G401 (cell line): ENCODE data around the gene MEF2C. TPM values are rescaled to one million over a fixed set of nuclear protein-coding genes. Genes with fewer than 3 reads are reported as not detected.
A peak's percentile ranks its signal among the peaks of the same experiment; 100 is the strongest.

Source experiments
- DNase-seq: peaks from one replicate; pipeline ENCODE4 v3.0.0-alpha.2; 2015; ENCODE audit warnings: low spot score
- in situ Hi-C: cut with HindIII; loops from 2 replicates; pipeline ENCODE4 v1.10.0; 2016; ENCODE audit warnings: low sequenced_read_pairs, mixed read lengths
- total RNA-seq: library from RNA; depleted of rRNA; stranded (reverse); fragments of >200 nt; shearing (Covaris generic); gene quantifications from 2 replicates; pipeline ENCODE4 v1.2.3, GENCODE V29; 2014

The MEF2C gene
- total RNA-seq, 1 experiment from 2014 or later = not detected

- peak; percentile 30 for DNase-seq
- in situ Hi-C loops = no loop called here
Observed at GRCh38 chr5:88836195-88836838, 46.7 kb downstream of the MEF2C start.

GRCh38 chr5:88834499-88834898 is 48.5 kb downstream of the MEF2C start:
- no peak for DNase-seq
- in situ Hi-C loops = no loop called here

- in situ Hi-C loops = no loop called here
Observed at GRCh38 chr5:88834131-88834462, 48.9 kb downstream of the MEF2C start.

DNA sequence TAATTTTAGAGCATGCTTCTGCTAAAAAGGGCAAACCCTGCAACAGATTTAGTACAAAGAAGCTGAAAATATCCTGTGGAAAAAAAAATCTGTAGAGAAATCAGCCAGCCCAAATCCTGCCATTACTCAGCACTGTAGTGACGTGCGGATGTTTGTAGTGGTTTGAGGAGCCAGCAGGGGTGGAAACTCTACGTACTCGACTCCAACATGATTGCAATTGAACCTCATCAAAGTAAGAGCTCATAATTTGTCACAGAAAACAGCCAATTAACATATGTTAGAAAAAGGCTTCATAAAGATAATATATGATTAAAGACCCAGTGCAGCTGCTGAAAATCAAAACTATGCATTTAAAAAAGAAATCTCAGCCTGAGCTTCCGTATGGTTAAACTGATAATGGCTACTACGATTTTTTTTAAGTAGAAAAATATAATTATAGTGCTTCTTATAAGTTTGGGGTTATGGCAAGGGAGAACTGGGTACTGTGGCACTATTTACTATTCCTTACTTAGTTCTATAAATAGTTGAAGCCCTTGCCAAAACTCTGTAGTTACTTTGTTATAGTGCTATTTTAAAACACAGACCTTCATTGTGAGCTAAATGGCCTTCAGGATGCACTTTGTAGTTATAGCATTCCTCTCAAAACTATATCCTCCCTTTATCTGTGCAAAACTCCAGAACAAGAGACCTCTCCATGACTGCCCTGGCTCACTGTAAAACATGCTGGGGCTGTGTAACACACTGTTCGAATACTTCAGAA is 49.4 kb downstream of the MEF2C start:
- no peak for DNase-seq
- in situ Hi-C loops = no loop called here

More at GRCh38 chr5:88834131-88834462, 48.9 kb downstream of the MEF2C start:
- DNase-seq = no peak

DNA sequence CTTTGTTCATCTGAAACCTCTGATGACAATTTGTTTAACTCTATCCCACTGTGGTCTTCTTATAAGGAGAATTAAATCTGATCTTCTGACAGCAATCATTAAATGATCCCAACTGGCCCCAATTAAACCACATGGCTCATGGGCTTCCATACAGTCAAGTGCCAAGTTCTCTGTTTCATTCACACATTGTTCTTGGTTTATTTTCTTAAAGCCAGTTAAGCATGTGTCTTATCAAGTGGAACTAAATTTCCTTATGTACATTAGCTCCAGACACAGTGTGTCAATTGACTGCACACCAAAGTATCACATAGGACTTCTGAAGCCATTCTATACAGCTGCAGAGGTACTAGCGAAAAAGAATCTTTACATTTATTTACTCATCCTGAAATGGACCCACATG is 51.2 kb downstream of the MEF2C start:
- no peak for DNase-seq
- in situ Hi-C loops = no loop called here

DNA sequence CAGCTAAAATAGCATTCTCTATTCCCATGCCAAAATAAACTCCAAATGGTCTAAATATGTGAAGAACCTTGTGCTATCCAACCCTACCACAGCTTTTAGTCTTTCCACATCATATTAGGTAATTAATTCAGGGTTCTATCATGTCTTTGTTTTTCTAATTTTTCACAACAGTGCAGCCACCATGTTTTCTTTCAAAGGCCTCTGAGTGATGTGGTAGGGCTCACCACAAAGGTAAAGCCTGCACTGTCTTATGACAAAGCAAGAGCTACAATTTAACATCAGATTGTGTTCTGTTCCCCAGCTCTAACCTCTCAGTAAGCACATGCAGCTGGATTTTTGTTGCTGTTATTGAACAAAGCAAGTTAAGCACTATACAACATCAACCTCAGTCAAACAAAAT is 52.4 kb downstream of the MEF2C start:
- DNase-seq = no peak
- in situ Hi-C loops = no loop called here

- in situ Hi-C loops = no loop called here
- DNase-seq = no peak
Observed at GRCh38 chr5:88829775-88830174, 53.2 kb downstream of the MEF2C start.

DNA sequence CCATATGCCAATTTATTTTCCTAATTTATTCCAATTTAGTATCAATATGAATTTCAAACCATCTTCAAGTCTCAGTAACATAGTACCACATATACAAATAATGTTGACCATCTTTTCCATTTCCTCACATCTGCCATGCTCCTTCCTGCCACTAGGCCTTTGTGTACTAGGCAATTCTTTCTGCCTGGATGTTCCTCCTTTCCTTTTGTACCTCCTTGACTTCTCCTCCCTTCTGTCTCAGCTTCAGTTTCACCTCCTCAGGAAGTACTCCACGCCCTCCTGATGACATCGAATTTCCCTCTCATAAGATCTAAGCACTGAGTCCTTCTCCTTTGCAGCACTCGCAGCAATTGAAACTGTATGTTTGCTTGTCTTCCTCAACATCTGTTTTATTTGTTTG is 53.9 kb downstream of the MEF2C start:
- no peak for DNase-seq
- in situ Hi-C loops = no loop called here

DNA sequence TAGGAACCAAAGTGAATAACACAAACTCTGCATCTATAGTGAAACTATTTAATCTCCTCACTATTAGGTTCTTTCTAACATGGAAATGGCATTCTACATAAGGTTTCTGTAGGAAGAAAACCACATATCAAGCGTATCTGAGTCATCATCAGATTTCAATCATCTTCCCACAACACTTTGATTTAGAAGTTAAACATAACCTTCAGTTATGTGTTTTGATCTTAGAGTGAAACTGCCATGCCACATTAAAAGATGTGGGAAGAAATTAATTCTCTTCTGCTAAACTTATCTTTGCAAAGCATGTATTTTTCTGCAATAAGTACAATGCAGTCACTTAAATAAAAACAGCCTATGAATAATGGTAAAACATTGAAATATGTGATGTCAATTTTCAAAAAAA is 55.0 kb downstream of the MEF2C start:
- in situ Hi-C loops = no loop called here
- no peak for DNase-seq

- in situ Hi-C loops = no loop called here
- DNase-seq = peak; percentile 35
Observed at GRCh38 chr5:88826646-88827585, 56.1 kb downstream of the MEF2C start.

DNA sequence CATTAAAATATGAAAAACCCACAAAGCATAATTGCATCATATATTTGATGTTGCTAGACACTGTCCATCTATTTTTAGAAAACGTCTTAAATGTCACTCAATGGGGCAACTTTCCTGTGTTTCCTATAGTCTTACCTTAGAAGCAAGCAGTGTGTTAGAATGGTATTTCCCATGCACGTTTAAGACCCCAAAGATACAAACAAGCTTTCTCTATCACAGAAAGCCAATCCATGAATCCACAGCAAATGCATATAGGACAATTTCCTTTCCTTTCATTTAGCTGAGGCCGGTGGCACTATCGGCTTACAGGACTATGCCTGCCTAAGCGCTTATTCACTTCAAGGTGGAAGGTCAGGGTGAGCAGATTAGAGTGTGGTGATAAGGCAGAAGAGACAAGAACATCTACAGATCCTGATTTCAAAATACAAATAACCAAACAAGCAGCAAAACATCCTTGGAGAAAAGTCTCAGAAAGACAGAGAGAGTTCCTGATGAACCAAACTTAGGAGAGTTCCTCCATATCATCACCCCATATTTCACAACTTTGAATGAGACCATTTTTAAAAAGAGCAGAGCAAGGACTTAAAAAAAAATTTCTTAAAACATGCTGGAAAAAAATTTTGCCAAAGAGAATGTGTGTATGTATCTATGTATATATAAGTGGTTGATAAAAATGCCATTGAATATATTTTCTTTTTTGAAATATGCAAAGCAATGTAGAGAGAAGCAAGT is 57.2 kb downstream of the MEF2C start:
- in situ Hi-C loops = no loop called here
- DNase-seq = peak; percentile 39

- in situ Hi-C loops = no loop called here
- DNase-seq = peak; percentile 71
Observed at GRCh38 chr5:88824892-88825583, 57.9 kb downstream of the MEF2C start.

DNA sequence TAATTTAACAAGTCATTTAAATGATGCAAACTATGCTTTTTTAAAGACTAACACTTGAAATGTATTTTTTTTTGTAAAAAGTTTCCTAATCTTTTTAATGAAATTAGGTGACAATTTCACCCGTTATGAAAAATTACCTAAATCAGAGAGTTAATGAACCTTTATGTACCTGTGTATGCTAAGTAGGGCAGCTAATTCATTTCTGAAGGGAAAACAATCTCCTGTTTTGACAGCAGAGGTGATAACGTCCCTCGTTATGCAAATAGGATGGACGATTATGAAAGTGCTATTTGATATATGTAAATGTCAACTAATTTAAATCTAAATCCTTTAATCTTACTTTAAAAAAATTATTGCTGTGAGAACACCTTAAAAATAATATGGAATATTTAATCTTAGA is 58.8 kb downstream of the MEF2C start:
- DNase-seq = peak; percentile 53
- in situ Hi-C loops = no loop called here

- in situ Hi-C loops = no loop called here
- DNase-seq = no peak
Observed at GRCh38 chr5:88823201-88823600, 59.8 kb downstream of the MEF2C start.

GRCh38 chr5:88821161-88821560 is 61.8 kb downstream of the MEF2C start:
- no peak for DNase-seq
- in situ Hi-C loops = no loop called here

GRCh38 chr5:88820581-88820980 is 62.4 kb downstream of the MEF2C start:
- in situ Hi-C loops = no loop called here

DNA sequence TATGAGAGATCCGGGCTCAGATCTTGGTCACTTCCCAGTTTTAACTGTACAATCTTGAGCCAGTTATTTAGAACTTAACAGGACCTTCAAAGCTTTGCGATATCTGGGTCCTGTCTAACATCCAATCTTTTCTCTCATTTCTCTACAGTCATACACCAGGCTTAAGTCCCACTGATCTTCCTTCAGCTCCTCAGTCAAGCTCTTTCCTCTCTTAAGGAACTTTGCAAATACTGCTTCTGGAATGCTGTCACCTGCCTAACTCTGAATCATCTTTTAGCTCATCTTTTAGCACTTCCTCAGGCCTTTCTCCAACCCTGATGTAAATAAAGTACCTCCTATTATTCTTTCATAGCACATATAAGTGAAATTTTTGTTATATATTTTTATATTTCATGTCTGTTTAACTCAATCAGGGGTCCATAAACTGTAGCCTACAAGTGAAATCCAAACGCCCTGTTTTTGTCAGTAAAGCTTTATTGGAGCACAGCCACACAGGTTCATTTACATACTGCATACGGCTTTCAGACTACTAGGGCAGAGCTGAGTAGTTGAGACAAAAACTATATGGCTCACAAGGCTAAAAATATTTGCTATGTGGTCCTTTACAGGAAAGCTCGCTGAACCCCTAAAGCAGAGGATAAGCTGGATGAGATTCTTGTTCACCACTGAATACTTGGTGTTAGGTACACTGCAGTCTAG is 63.5 kb downstream of the MEF2C start:
- in situ Hi-C loops = no loop called here

More at GRCh38 chr5:88820581-88820980, 62.4 kb downstream of the MEF2C start:
- DNase-seq = peak; percentile 70

DNA sequence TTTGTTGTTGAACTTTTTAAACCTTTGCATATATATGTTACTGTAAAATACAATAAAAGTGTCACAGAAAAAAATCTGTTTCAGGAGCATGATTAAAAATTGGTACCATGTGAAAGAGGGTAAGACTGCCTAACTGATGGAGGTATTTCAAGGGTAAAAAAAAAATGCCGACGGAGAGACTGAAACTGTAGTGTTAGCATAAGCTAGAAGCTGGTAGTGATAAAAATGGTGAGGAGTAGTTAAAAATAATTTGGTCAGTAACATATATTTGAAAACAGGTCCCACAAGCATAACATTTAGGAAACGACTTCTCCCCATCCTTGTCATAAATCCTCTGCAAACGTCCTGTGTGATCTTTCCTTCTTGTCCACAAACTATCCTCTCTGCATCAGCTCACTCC is 64.7 kb downstream of the MEF2C start:
- no peak for DNase-seq
- in situ Hi-C loops = no loop called here

More for the DNA sequence above, 63.5 kb downstream of the MEF2C start:
- DNase-seq = no peak
